ENCODE results near the gene PARD3. TPM values are rescaled to one million over a fixed set of nuclear protein-coding genes. Genes with fewer than 3 reads are reported as not detected.

Gene PARD3
- total RNA-seq, 1 donor from 2014 or later, result 37.5 TPM

DNA sequence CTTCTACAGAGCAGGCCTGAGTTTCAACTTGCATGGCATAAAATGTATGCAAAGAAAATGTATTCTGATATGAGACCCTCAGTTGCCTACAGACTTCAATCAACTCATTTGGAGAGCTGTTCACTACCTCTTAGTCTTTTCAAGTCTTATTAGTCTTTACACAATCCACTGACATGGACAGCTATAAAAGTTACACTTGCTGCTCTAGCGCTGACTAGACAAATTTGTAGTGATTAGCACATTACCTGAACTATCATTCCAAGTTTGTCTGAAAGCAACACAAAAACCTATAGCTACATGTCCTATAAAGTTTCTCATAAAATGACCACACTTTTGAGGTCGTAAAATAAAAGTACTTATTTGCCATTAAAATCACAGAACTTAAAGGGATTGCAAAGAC, 83.9 kb downstream of the PARD3 start:
- H3K36me3 ChIP-seq, result no peaks in the 10 kb centered on the region
- no peak overlapping the region for H3K27ac ChIP-seq
- DNase-seq (ENCODE audit: low spot score in 2 of 2), result no peak
- no peaks in the 10 kb centered on the region for H3K9me3 ChIP-seq
- H3K4me3 ChIP-seq, result no peak overlapping the region
- H3K4me1 ChIP-seq, result peaks cover 0 to 11% of the 10 kb centered on the region in 2 donors
- intact Hi-C loops (cut with DNase I), result no loop called here
- TF ChIP-seq, protein P1, sequence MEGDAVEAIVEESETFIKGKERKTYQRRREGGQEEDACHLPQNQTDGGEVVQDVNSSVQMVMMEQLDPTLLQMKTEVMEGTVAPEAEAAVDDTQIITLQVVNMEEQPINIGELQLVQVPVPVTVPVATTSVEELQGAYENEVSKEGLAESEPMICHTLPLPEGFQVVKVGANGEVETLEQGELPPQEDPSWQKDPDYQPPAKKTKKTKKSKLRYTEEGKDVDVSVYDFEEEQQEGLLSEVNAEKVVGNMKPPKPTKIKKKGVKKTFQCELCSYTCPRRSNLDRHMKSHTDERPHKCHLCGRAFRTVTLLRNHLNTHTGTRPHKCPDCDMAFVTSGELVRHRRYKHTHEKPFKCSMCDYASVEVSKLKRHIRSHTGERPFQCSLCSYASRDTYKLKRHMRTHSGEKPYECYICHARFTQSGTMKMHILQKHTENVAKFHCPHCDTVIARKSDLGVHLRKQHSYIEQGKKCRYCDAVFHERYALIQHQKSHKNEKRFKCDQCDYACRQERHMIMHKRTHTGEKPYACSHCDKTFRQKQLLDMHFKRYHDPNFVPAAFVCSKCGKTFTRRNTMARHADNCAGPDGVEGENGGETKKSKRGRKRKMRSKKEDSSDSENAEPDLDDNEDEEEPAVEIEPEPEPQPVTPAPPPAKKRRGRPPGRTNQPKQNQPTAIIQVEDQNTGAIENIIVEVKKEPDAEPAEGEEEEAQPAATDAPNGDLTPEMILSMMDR (IDR thresholded peaks at IDR 0.05), result no peak
- no peaks in the 10 kb centered on the region for H3K27me3 ChIP-seq

DNA sequence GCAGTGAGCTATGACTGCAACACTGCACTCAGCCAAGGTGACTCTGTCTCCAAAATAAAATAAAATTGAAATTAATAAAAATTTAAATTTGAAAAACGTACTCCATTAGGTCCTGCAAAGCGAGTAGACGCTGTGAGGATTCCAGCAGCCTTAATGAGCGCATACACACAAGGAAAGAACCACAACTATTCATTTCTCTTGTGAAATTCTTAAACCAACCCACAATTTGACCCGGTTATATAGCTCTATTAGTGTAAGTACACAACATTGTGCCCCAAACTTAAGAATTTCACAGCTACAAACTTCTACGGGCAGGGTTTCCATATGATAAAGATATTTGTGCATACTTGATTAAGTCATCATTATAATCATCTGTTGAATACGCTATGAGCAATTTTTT, 84.4 kb downstream of the PARD3 start:
- Histone ChIP-seq H3K4me1 (peaks cover 0 to 11% of the 10 kb centered on the region in 2 donors), H3K36me3 (no peaks in the 10 kb centered on the region), H3K27me3 (no peaks in the 10 kb centered on the region), H3K27ac (no peak overlapping the region), H3K4me3 (no peak overlapping the region), H3K9me3 (no peaks in the 10 kb centered on the region)
- DNase-seq (ENCODE audit: low spot score in 2 of 2), result no peak
- TF ChIP-seq, protein P1 (IDR thresholded peaks at IDR 0.05), result no peak
- intact Hi-C loops (cut with DNase I), result no loop called here

DNA sequence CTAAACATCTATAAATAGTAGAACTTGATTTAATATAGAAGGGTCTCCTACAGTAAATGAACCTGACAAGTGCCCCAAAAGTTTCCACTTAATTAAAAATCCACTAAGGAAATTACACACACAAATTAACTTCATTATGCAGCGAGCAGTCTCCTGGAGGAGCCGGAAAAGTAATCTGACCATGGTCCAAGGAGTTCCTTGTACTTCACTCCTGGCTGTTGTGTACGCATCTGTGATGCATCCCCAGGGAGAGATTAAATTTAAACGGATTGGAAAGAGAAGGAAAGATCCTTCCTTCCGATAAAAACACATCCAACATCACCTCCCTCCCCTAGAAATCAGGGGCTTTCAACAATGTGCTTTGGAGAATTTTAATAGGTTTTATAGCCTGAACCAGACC, 85.5 kb downstream of the PARD3 start:
- Histone ChIP-seq H3K27ac (no peak overlapping the region), H3K4me3 (no peak overlapping the region), H3K36me3 (no peaks in the 10 kb centered on the region), H3K9me3 (no peaks in the 10 kb centered on the region), H3K4me1 (peaks cover 0 to 11% of the 10 kb centered on the region in 2 donors), H3K27me3 (no peaks in the 10 kb centered on the region)
- intact Hi-C loops (cut with DNase I), result no loop called here
- no peak for DNase-seq (ENCODE audit: low spot score in 2 of 2)
- TF ChIP-seq, protein P1 (IDR thresholded peaks at IDR 0.05), result no peak

DNA sequence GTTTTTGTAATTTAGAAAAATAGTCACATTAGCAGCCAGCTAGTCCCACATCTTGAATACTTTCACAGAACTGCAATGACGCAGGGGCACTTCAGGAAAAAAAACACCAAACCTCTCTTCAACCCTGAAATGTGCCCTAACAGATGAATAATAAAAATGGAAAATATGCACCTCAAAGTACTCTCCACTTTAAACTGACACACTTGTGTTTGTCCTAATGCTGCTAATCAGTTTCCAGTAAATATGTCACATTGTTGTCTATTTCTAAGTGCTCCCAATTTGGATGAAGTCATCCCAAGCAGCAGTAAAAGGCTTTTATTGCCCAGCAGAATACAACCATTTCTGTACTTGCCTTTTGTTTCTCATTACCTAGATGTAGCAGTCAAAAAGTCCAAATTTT, 86.7 kb downstream of the PARD3 start:
- Histone ChIP-seq H3K36me3 (no peaks in the 10 kb centered on the region), H3K27me3 (no peaks in the 10 kb centered on the region), H3K9me3 (no peaks in the 10 kb centered on the region), H3K4me1 (peaks cover 0 to 11% of the 10 kb centered on the region in 2 donors), H3K27ac (no peak overlapping the region), H3K4me3 (no peak overlapping the region)
- intact Hi-C loops (cut with DNase I), result no loop called here
- TF ChIP-seq, protein P1 (IDR thresholded peaks at IDR 0.05), result no peak
- no peak for DNase-seq (ENCODE audit: low spot score in 2 of 2)

DNA sequence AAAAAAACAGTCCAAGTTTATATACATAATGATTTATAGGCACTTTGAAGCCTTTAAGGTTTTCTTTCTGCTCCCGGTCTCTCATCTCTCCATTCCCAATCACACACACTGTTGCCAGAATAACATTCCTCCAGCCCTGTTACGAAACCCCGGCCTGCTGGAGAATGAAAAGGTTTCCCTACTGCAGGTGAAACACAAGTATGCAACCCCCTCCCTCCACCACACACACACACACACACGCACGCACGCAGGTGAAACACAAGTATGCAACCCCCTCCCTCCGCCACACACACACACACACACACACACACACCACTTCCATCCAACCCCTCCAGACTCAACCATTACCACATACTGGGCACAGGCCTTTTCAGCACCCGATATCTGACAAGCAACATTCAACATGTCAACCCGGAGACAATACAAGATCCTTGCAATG, 87.5 kb downstream of the PARD3 start:
- intact Hi-C loops (cut with DNase I), result no loop called here
- no peaks in the 10 kb centered on the region for H3K9me3 ChIP-seq
- H3K27ac ChIP-seq, result no peak overlapping the region
- H3K36me3 ChIP-seq, result no peaks in the 10 kb centered on the region
- no peak for DNase-seq (ENCODE audit: low spot score in 2 of 2)
- H3K4me1 ChIP-seq, result peaks cover 0 to 11% of the 10 kb centered on the region in 2 donors
- H3K4me3 ChIP-seq, result no peak overlapping the region
- TF ChIP-seq, protein P1 (IDR thresholded peaks at IDR 0.05), result no peak
- H3K27me3 ChIP-seq, result no peaks in the 10 kb centered on the region

DNA sequence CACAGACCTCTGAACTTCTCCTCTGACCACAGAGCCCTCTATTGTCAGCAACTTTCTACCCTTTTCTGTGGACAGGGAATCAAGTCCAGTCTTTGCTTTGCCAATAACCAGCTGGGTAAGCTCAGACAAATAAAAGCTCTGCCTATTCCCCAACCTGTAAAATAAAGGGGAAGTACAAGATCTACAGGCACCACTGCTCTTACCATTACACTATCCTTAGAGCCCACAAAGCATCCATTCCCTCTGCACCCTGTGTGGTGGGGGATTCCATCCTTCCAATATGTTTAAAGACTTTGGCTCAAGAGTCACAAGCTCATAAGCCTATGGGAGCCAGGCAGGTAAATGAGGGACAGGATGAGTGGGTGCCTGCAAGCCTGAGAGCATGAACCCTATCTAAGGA, 88.2 kb downstream of the PARD3 start:
- TF ChIP-seq, protein P1 (IDR thresholded peaks at IDR 0.05), result no peak
- no peak for DNase-seq (ENCODE audit: low spot score in 2 of 2)
- no peak overlapping the region for H3K27ac ChIP-seq
- H3K4me3 ChIP-seq, result no peak overlapping the region
- intact Hi-C loops (cut with DNase I), result no loop called here
- peaks cover 0 to 6% of the 10 kb centered on the region in 2 donors for H3K4me1 ChIP-seq
- H3K27me3 ChIP-seq, result no peaks in the 10 kb centered on the region
- H3K9me3 ChIP-seq, result no peaks in the 10 kb centered on the region
- no peaks in the 10 kb centered on the region for H3K36me3 ChIP-seq
